ENCODE data around the gene TMEM256. TPM values are rescaled to one million over a fixed set of nuclear protein-coding genes. Genes with fewer than 3 reads are reported as not detected.

Gene TMEM256
- total and polyA plus RNA-seq, 2 of the 8 experiments (the other 6 are each of a cell fraction or from before 2014, with no cell fraction given), result 97.0 to 350 TPM

GRCh38 chr17:7435676-7436555, 32.0 kb upstream of the TMEM256 start (continued):
- no peak for TF ChIP-seq KDM5A (IDR thresholded peaks at IDR 0.05; ENCODE audit: low read length)
- TF ChIP-seq RFX5 (IDR thresholded peaks at IDR 0.05; ENCODE audit: borderline replicate concordance, low read depth, low read length), result no peak
- no peak; the same call in 1 of the 2 replicates for TF ChIP-seq CHD1 (IDR thresholded peaks at IDR 0.05; ENCODE audit: low read depth, low read length)
- peak; percentile 39; the same call in 1 of the 2 replicates for TF ChIP-seq EGR1 (IDR thresholded peaks at IDR 0.05; ENCODE audit: borderline replicate concordance, low read depth, low read length)
- no peak for TF ChIP-seq BRCA1 (IDR thresholded peaks at IDR 0.05; ENCODE audit: low read depth, low read length)
- TF ChIP-seq CEBPB (IDR thresholded peaks at IDR 0.05; ENCODE audit: low read depth, low read length), result no peak
- no peak for TF ChIP-seq RNF2 (IDR thresholded peaks at IDR 0.05; ENCODE audit: borderline replicate concordance, low read depth, low read length, missing control alignments, poor library complexity, severe bottlenecking)
- no peak for TF ChIP-seq GABPA (IDR thresholded peaks at IDR 0.05; ENCODE audit: borderline replicate concordance, insufficient read depth, low read length)
- TF ChIP-seq SRF (IDR thresholded peaks at IDR 0.05; ENCODE audit: low read depth, low read length), result no peak
- TF ChIP-seq ASH2L (IDR thresholded peaks at IDR 0.05; ENCODE audit: low read length), result peak; percentile 62
- no peak for TF ChIP-seq NANOG (IDR thresholded peaks at IDR 0.05; ENCODE audit: insufficient read depth, low read depth, low read length, poor library complexity, severe bottlenecking)
- TF ChIP-seq HDAC6 (IDR thresholded peaks at IDR 0.05; ENCODE audit: low read depth, low read length), result no peak
- TF ChIP-seq, protein P1, sequence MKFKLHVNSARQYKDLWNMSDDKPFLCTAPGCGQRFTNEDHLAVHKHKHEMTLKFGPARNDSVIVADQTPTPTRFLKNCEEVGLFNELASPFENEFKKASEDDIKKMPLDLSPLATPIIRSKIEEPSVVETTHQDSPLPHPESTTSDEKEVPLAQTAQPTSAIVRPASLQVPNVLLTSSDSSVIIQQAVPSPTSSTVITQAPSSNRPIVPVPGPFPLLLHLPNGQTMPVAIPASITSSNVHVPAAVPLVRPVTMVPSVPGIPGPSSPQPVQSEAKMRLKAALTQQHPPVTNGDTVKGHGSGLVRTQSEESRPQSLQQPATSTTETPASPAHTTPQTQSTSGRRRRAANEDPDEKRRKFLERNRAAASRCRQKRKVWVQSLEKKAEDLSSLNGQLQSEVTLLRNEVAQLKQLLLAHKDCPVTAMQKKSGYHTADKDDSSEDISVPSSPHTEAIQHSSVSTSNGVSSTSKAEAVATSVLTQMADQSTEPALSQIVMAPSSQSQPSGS (IDR thresholded peaks at IDR 0.05; ENCODE audit: low read length), result no peak
- TF ChIP-seq SIRT6 (IDR thresholded peaks at IDR 0.05; ENCODE audit: low read length), result no peak
- TF ChIP-seq EP300 (IDR thresholded peaks at IDR 0.05; ENCODE audit: borderline replicate concordance in 1 of 2, low read depth in 2 of 2, low read length in 2 of 2), result no peak
- TF ChIP-seq TAF7 (optimal IDR thresholded peaks at IDR 0.05; ENCODE audit: borderline replicate concordance, low read depth, low read length), result no peak
- TF ChIP-seq SIN3A (conservative IDR thresholded peaks at IDR 0.05 in 1 of 2, IDR thresholded peaks at IDR 0.05 in 1 of 2; ENCODE audit: low read depth in 1 of 2, low read length in 2 of 2), result 0 out of 4 replicates have a peak, but pooled peaks have one; percentile 10 to 36
- no peak for TF ChIP-seq ZNF274 (IDR thresholded peaks at IDR 0.05; ENCODE audit: borderline replicate concordance, extremely low read depth, low read length)
- TF ChIP-seq JUND (IDR thresholded peaks at IDR 0.05; ENCODE audit: low read length), result no peak
- TF ChIP-seq KDM1A (IDR thresholded peaks at IDR 0.05; ENCODE audit: borderline replicate concordance, low read length), result no peak
- TF ChIP-seq POLR2AphosphoS5 (IDR thresholded peaks at IDR 0.05; ENCODE audit: low read depth, low read length), result peak; percentile 53
- TF ChIP-seq BCL11A (IDR thresholded peaks at IDR 0.05; ENCODE audit: low read depth in 2 of 2, low read length in 2 of 2), result no peak

Data from H1 (cell line).